DMS53 (cell line): Measurements from ENCODE around the gene ZNF837.

Source experiments
- DNase-seq: peaks from one replicate; lab custom pipeline; 2025; lab: John Stamatoyannopoulos, UW

The ZNF837 gene

GRCh38 chr19:58380662-58381459 is at the start of gene ZNF837:
TSS of gene ZNF837 (minus strand) at chr19:58381030. CDS start at chr19:58369332, 11,698 bp downstream.
- DNase-seq: peak; percentile 100

GRCh38 chr19:58429745-58430144 is 48.9 kb upstream of the ZNF837 start:
- DNase-seq: no peak

- DNase-seq: no peak
Observed at GRCh38 chr19:58428617-58429016, 47.8 kb upstream of the ZNF837 start.

- no peak for DNase-seq
Observed at GRCh38 chr19:58417071-58417470, 36.2 kb upstream of the ZNF837 start.

GRCh38 chr19:58416604-58417003 is 35.8 kb upstream of the ZNF837 start:
- no peak for DNase-seq

- DNase-seq: peak; percentile 60
Observed at GRCh38 chr19:58409010-58409790, 28.4 kb upstream of the ZNF837 start.

- DNase-seq: peak; percentile 95
Observed at GRCh38 chr19:58408152-58409009, 27.6 kb upstream of the ZNF837 start, which contains the start of gene ZNF584. TSS of gene ZNF584 (plus strand) at chr19:58408649. CDS start at chr19:58409148, 499 bp downstream.

GRCh38 chr19:58407658-58408151 is 26.9 kb upstream of the ZNF837 start:
- DNase-seq: peak; percentile 49

- peak; percentile 36 for DNase-seq
Observed at GRCh38 chr19:58406818-58407657, 26.2 kb upstream of the ZNF837 start.

- peak; percentile 42 for DNase-seq
Observed at GRCh38 chr19:58403920-58404478, 23.2 kb upstream of the ZNF837 start.

- DNase-seq: peak; percentile 58
Observed at GRCh38 chr19:58401840-58402421, 21.1 kb upstream of the ZNF837 start.

GRCh38 chr19:58400916-58401839 is 20.3 kb upstream of the ZNF837 start:
- peak; percentile 100 for DNase-seq

- peak; percentile 48 for DNase-seq
Observed at GRCh38 chr19:58400316-58400915, 19.6 kb upstream of the ZNF837 start.

- no peak for DNase-seq
Observed at GRCh38 chr19:58399903-58400302, 19.1 kb upstream of the ZNF837 start.

GRCh38 chr19:58398545-58398944 is 17.7 kb upstream of the ZNF837 start:
- DNase-seq: no peak

GRCh38 chr19:58398087-58398486 is 17.3 kb upstream of the ZNF837 start:
- DNase-seq: no peak

GRCh38 chr19:58397533-58398037 is 16.8 kb upstream of the ZNF837 start:
- no peak for DNase-seq
